HG02571 (cell line): ENCODE measurements around the gene CELF4.

Experiments
- ATAC-seq: cut with Tn5 transposase; IDR thresholded peaks from one replicate; pipeline ENCODE4 v1.9.1; 2021; ENCODE audit warnings: mild to moderate bottlenecking, moderate library complexity; ENCODE audit not compliant: unreplicated experiment

The CELF4 gene

GRCh38 chr18:37270038-37270665, 295.4 kb downstream of the CELF4 start:
- ATAC-seq = no peak

GRCh38 chr18:37266290-37266689, 299.3 kb downstream of the CELF4 start:
- ATAC-seq = no peak

GRCh38 chr18:37265382-37265781, 300.2 kb downstream of the CELF4 start:
- no peak for ATAC-seq

- ATAC-seq = no peak
Observed at GRCh38 chr18:37264956-37265355, 300.6 kb downstream of the CELF4 start.

- ATAC-seq = no peak
Observed at GRCh38 chr18:37261988-37262387, 303.6 kb downstream of the CELF4 start.

- ATAC-seq = no peak
Observed at GRCh38 chr18:37261246-37261840, 304.3 kb downstream of the CELF4 start.

GRCh38 chr18:37260367-37261093, 305.1 kb downstream of the CELF4 start:
- ATAC-seq = no peak

- no peak for ATAC-seq
Observed at GRCh38 chr18:37259711-37260110, 305.9 kb downstream of the CELF4 start.

- no peak for ATAC-seq
Observed at GRCh38 chr18:37258819-37259218, 306.8 kb downstream of the CELF4 start.

- no peak for ATAC-seq
Observed at GRCh38 chr18:37258131-37258530, 307.5 kb downstream of the CELF4 start.

GRCh38 chr18:37254973-37255372, 310.6 kb downstream of the CELF4 start:
- ATAC-seq = no peak

GRCh38 chr18:37254236-37254754, 311.3 kb downstream of the CELF4 start:
- ATAC-seq = no peak

- ATAC-seq = no peak
Observed at GRCh38 chr18:37253394-37254235, 312.0 kb downstream of the CELF4 start.

GRCh38 chr18:37252854-37253393, 312.7 kb downstream of the CELF4 start:
- no peak for ATAC-seq

- ATAC-seq = no peak
Observed at GRCh38 chr18:37252342-37252741, 313.3 kb downstream of the CELF4 start.

- ATAC-seq = no peak
Observed at GRCh38 chr18:37251679-37252078, 313.9 kb downstream of the CELF4 start.

- no peak for ATAC-seq
Observed at GRCh38 chr18:37249895-37250618, 315.5 kb downstream of the CELF4 start.

- no peak for ATAC-seq
Observed at GRCh38 chr18:37249171-37249886, 316.3 kb downstream of the CELF4 start.

- no peak for ATAC-seq
Observed at GRCh38 chr18:37248281-37248680, 317.3 kb downstream of the CELF4 start.
